ENCODE data around the gene OR13G1.

- TF ChIP-seq CTCF (conservative IDR thresholded peaks at IDR 0.05 in 1 of 2, IDR thresholded peaks at IDR 0.05 in 1 of 2; ENCODE audit: extremely low read depth in 1 of 2, insufficient read depth in 1 of 2, low read depth in 1 of 2, low read length in 2 of 2): no peak
- TF ChIP-seq EZH2 (IDR thresholded peaks at IDR 0.05; ENCODE audit: borderline replicate concordance, low read length): no peak
These were observed 34.2 kb upstream of the OR13G1 start for GRCh38 chr1:247713753-247714152.
